Measurements from ENCODE around the gene UBE2J2. TPM values are rescaled to one million over a fixed set of nuclear protein-coding genes. Genes with fewer than 3 reads are reported as not detected.
A peak's percentile ranks its signal among the peaks of the same experiment; 100 is the strongest.

UBE2J2 gene
- total RNA-seq, 6 experiments from 2014 or later, result 56.2 to 67.9 (median 61.1) TPM

DNA sequence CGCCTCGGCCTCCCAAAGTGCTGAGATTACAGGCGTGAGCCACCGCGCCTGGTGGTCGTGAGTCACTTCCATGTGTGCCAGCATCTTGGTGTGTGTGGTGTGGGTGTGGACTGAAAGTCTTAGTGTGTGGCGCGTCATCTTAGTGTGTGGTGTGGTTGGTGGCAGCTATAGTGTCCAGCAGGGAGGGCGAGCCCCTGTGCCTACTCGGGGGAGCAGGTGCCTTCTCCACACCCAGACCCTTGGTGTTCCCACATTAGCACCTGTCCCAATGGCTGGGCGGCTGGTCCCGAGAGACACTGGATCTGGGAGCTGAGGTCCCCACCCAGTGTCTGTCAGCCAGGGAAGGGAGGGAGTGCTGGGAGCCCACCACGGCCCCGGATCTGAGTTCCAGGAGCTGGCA, 9.3 kb upstream of the UBE2J2 start:
- DNase-seq, result no peak
- Mint-ChIP-seq H3K4me3 (no peak overlapping the region), H3K27me3 (ENCODE audit: insufficient read depth) (peaks cover 7% of the 10 kb centered on the region), H3K27ac (no peak overlapping the region), H3K36me3 (ENCODE audit: low read depth) (no peaks in the 10 kb centered on the region), H3K9me3 (no peaks in the 10 kb centered on the region), H3K4me1 (ENCODE audit: low read depth) (peaks cover 15% of the 10 kb centered on the region)
- no peak for TF ChIP-seq CTCF (IDR thresholded peaks at IDR 0.05)

DNA sequence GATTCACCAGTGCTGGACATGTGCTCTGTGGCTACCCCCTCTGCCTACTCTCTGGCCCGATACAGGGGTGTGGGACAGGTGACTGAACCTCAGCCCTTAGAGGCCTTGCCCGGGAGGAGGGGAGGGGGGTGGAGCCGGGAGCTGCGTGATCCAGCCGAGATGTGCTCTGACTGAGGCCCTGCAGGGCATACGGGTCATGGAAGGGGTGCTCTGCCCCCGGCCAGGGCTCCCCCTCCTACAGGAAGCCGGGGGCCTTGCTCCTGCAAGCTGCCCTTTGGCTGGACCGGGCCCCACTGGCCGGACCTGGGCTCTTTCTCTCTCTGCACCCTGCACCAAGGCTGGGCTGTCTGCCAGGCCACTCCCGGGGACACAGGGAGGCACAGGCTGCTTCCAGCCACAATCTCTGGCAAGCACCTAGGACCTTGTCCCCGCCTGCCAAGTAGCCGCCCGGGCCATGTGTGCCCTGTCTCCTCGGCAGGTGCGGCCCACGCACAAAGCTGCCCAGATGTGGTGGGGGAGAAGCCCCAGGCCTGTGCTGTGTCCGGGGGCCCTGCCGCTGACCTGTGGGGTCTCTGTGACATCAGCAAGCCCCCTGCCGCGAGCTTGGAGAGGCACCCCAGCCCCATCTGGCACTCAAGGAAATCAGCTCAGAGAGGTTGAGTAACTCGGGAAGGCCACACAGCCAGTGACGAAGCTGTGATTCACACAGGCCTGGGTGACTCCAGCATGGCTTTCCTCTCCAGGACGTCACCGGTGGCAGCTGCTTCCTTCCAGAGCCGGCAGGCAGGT, 8.1 kb upstream of the UBE2J2 start:
- peak overlapping the region; percentile 78 for H3K27ac Mint-ChIP-seq
- H3K36me3 Mint-ChIP-seq (ENCODE audit: low read depth), result no peaks in the 10 kb centered on the region
- peak; percentile 82 for DNase-seq

DNA sequence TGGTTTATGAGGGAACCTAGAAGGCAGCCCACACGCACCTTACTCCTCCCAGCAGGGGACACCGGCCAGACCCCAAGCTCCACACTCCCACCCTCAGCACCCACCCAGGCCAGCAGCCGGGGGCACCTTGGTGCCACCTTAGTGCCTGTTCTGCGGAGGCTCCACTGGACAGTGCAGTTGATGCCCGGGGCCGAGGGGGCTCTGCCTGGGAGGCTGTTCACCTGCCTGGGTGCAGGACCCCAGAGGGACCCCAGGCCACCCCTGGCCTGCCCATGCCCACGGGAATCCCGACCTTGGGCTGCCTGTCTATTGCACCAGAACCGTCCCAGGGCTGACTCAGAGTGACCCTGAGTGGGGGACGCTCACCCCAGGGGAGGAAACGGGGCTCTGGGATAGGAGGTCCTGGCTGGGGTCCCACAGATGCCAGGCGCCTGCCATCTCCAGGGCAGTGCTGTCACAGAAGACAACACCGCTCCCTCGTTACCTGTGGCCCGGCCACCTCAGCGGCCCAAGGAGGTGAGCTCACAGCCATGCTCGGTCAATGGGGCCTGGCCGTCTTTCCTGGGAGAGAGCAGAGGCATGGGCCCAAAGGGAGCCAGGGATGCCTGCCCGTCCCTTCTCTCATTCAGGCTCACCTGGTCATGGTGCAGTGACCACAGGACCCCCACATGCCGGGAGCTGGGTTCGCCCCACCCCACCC, 7.3 kb upstream of the UBE2J2 start:
- H3K27me3 Mint-ChIP-seq (ENCODE audit: insufficient read depth), result peaks cover 7% of the 10 kb centered on the region
- no peak for DNase-seq
- no peaks in the 10 kb centered on the region for H3K9me3 Mint-ChIP-seq
- H3K4me1 Mint-ChIP-seq (ENCODE audit: low read depth), result peaks cover 15% of the 10 kb centered on the region
- no peak overlapping the region for H3K27ac Mint-ChIP-seq
- no peaks in the 10 kb centered on the region for H3K36me3 Mint-ChIP-seq (ENCODE audit: low read depth)
- no peak for TF ChIP-seq CTCF (IDR thresholded peaks at IDR 0.05)
- H3K4me3 Mint-ChIP-seq, result no peak overlapping the region

More for the DNA sequence above, 8.1 kb upstream of the UBE2J2 start:
- peaks cover 15% of the 10 kb centered on the region for H3K4me1 Mint-ChIP-seq (ENCODE audit: low read depth)
- H3K4me3 Mint-ChIP-seq, result no peak overlapping the region
- peaks cover 7% of the 10 kb centered on the region for H3K27me3 Mint-ChIP-seq (ENCODE audit: insufficient read depth)
- TF ChIP-seq CTCF (IDR thresholded peaks at IDR 0.05), result no peak
- H3K9me3 Mint-ChIP-seq, result no peaks in the 10 kb centered on the region

DNA sequence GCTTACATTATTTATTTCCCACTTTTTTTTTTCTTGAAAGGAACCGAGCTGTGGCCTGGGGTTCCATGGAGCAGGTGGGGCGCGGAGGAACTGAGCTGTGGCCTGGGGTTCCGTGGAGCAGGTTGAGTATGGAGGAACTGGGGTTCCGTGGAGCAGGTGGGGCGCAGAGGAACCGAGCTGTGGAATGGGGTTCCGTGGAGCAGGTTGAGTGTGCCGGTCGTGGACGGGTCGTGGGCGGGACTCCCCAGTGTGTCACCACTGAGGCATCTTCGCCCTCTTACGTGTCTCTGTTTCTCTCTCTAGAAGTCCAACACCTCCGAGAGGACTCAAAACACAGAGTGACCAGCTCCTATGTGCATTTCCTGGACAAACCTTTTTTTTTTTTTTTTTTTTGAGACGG, 5.4 kb upstream of the UBE2J2 start:
- DNase-seq, result no peak

DNA sequence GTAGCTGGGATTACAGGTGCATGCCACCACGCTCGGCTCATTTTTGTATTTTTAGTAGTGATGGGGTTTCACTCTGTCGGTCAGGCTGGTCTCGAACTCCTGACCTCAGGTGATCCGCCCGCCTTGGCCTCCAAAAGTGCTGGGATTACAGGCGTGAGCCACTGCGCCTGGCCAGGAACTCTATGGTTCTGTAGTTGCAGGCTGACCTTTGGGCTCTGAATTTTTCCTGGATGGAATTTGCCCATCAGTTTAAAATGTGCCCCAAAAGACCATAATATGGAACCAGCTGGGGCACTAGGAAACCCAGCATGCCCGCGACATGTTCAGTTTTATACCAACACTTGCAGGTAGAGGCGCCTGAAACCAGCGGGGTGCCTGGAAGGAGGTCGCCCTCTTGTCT, 5.0 kb upstream of the UBE2J2 start:
- DNase-seq, result no peak
- H3K27me3 Mint-ChIP-seq (ENCODE audit: insufficient read depth), result peaks cover 7% of the 10 kb centered on the region
- no peak for TF ChIP-seq CTCF (IDR thresholded peaks at IDR 0.05)
- H3K9me3 Mint-ChIP-seq, result no peaks in the 10 kb centered on the region
- no peak overlapping the region for H3K27ac Mint-ChIP-seq
- peaks cover 19% of the 10 kb centered on the region for H3K4me1 Mint-ChIP-seq (ENCODE audit: low read depth)
- no peak overlapping the region for H3K4me3 Mint-ChIP-seq
- no peaks in the 10 kb centered on the region for H3K36me3 Mint-ChIP-seq (ENCODE audit: low read depth)

More for the DNA sequence above, 5.4 kb upstream of the UBE2J2 start:
- Mint-ChIP-seq H3K27me3 (ENCODE audit: insufficient read depth) (peaks cover 7% of the 10 kb centered on the region), H3K27ac (no peak overlapping the region), H3K36me3 (ENCODE audit: low read depth) (no peaks in the 10 kb centered on the region), H3K9me3 (no peaks in the 10 kb centered on the region), H3K4me1 (ENCODE audit: low read depth) (peaks cover 19% of the 10 kb centered on the region), H3K4me3 (no peak overlapping the region)
- TF ChIP-seq CTCF (IDR thresholded peaks at IDR 0.05), result no peak

Data from HFFc6 (cell line).